ENCODE results near the gene FLYWCH1. TPM values are rescaled to one million over a fixed set of nuclear protein-coding genes. Genes with fewer than 3 reads are reported as not detected.

Gene FLYWCH1
- total RNA-seq: 10 to 100 TPM; 33.4 to 34.9 TPM

GRCh38 chr16:2911638-2912329 is at the start of gene FLYWCH1:
FLYWCH1 (plus strand) TSS chr16:2911931; CDS start chr16:2929686, 17,755 bp downstream.
- Mint-ChIP-seq H3K36me3 (ENCODE audit: low read depth) (peaks cover 3% of the 10 kb centered on the region), H3K27me3 (no peaks in the 10 kb centered on the region), H3K27ac (peak within 1 kb of the TSS; percentile 81), H3K4me1 (ENCODE audit: low read depth) (peaks cover 27% of the 10 kb centered on the region), H3K9me3 (no peaks in the 10 kb centered on the region), H3K4me3 (peak within 1 kb of the TSS; percentile 85)
- ChIA-PET CTCF (interaction anchor here (0.8 to 7.6 kb wide), 11 partner anchors 9 to 73 kb away, joined by 3 to 45 read pairs (median 4); partner anchors contain the start of gene KREMEN2), POLR2A (interaction anchor here (1.5 kb wide), 1 partner anchor 108 kb away, joined by 3 read pairs; the partner anchor contains the start of gene TNFRSF12A)
- intact Hi-C loops (cut with micrococcal nuclease): loop anchor here (5.0 kb wide), 1 partner anchor 34 kb away; no protein-coding TSS in a partner anchor
- DNase-seq (peak; percentile 99), ATAC-seq (peak; percentile 99)
- TF ChIP-seq CTCF (IDR thresholded peaks at IDR 0.05): no peak

GRCh38 chr16:2865651-2866050 is 46.1 kb upstream of the FLYWCH1 start:
- intact Hi-C loops (cut with micrococcal nuclease): no loop called here
- no peak overlapping the region for H3K4me3 Mint-ChIP-seq
- ChIA-PET CTCF (interaction anchor here (1.0 to 8.2 kb wide), 4 partner anchors 11 to 41 kb away, joined by 3 to 139 read pairs (median 4); no protein-coding TSS in a partner anchor), POLR2A (no interaction called here)
- ATAC-seq (no peak), DNase-seq (no peak)
- H3K36me3 Mint-ChIP-seq (ENCODE audit: low read depth): no peaks in the 10 kb centered on the region
- TF ChIP-seq CTCF (IDR thresholded peaks at IDR 0.05): no peak
- no peak overlapping the region for H3K27ac Mint-ChIP-seq
- no peaks in the 10 kb centered on the region for H3K27me3 Mint-ChIP-seq
- H3K9me3 Mint-ChIP-seq: no peaks in the 10 kb centered on the region
- peaks cover 9% of the 10 kb centered on the region for H3K4me1 Mint-ChIP-seq (ENCODE audit: low read depth)

- POLR2A ChIA-PET: no interaction called here
- CTCF ChIA-PET: interaction anchor here (1.0 to 8.2 kb wide), 4 partner anchors 12 to 27 kb away, joined by 3 to 139 read pairs (median 4); partner anchors contain the start of gene FLYWCH2
- no peak for ATAC-seq
- TF ChIP-seq CTCF (IDR thresholded peaks at IDR 0.05): no peak
- Mint-ChIP-seq H3K27me3 (no peaks in the 10 kb centered on the region), H3K36me3 (ENCODE audit: low read depth) (no peaks in the 10 kb centered on the region), H3K4me1 (ENCODE audit: low read depth) (peaks cover 9% of the 10 kb centered on the region), H3K4me3 (no peak overlapping the region), H3K9me3 (no peaks in the 10 kb centered on the region), H3K27ac (no peak overlapping the region)
- DNase-seq: no peak
- intact Hi-C loops (cut with micrococcal nuclease): no loop called here
Observed at GRCh38 chr16:2866431-2866830, 45.3 kb upstream of the FLYWCH1 start.

GRCh38 chr16:2867661-2867986 is 44.1 kb upstream of the FLYWCH1 start:
- Mint-ChIP-seq H3K27me3 (no peaks in the 10 kb centered on the region), H3K9me3 (no peaks in the 10 kb centered on the region), H3K4me3 (peak overlapping the region; percentile 89), H3K36me3 (ENCODE audit: low read depth) (no peaks in the 10 kb centered on the region), H3K4me1 (ENCODE audit: low read depth) (peaks cover 9% of the 10 kb centered on the region), H3K27ac (peak overlapping the region; percentile 95)
- intact Hi-C loops (cut with micrococcal nuclease): no loop called here
- DNase-seq: no peak
- ATAC-seq: no peak
- POLR2A ChIA-PET: interaction anchor here (0.7 to 2.8 kb wide), 13 partner anchors 12 to 114 kb away, joined by 3 to 12 read pairs (median 5); partner anchors contain the start of genes ELOB and FLYWCH2
- TF ChIP-seq CTCF (IDR thresholded peaks at IDR 0.05): no peak
- CTCF ChIA-PET: interaction anchor here (0.6 to 8.2 kb wide), 31 partner anchors 10 to 1085 kb away, joined by 3 to 139 read pairs (median 6); partner anchors contain the start of genes ELOB, FLYWCH1, FLYWCH2 and KCTD5

Data from activated CD8-positive, alpha-beta T cell treated with anti-CD3 and anti-CD28 coated beads for 36 hours (primary cell).